SU-DHL-6 (cell line): ENCODE measurements around the gene DDX59.

Source experiments
- H2AFZ ChIP-seq: fragments of 200-600 bp; sonication (generic); 2 replicates; pipeline ENCODE4 v1.6.1; 2014; ENCODE audit warnings: low read depth, mild to moderate bottlenecking, moderate library complexity, mixed read lengths, antibody characterized with exemption, low read length; ENCODE audit not compliant: severe bottlenecking
- H3F3A ChIP-seq: fragments of 200-600 bp; shearing (Covaris generic); 2 replicates; pipeline ENCODE4 v1.6.0; 2016; ENCODE audit warnings: antibody characterized with exemption, mild to moderate bottlenecking; ENCODE audit not compliant: insufficient read depth
- H3K27ac ChIP-seq: fragments of 200-600 bp; sonication (generic); 2 replicates; pipeline ENCODE4 v1.5.1; 2016; ENCODE audit warnings: low read depth, mild to moderate bottlenecking, low read length, moderate library complexity, mixed read lengths
- H3K27me3 ChIP-seq: fragments of 200-600 bp; sonication (generic), shearing (Covaris generic); 2 replicates; pipeline ENCODE4 v1.6.0; 2014; ENCODE audit warnings: mild to moderate bottlenecking, low read length
- H3K36me3 ChIP-seq: fragments of 200-600 bp; sonication (generic); 2 replicates; pipeline ENCODE4 v1.6.1; 2014; ENCODE audit warnings: mild to moderate bottlenecking, low read length, mixed read lengths
- H3K4me2 ChIP-seq: fragments of 300-600, 200-600 bp; shearing (Covaris generic), sonication (generic); 2 replicates; pipeline ENCODE4 v1.6.0; 2014; ENCODE audit warnings: low read length, low read depth, mild to moderate bottlenecking; ENCODE audit not compliant: poor library complexity, severe bottlenecking
- H3K4me3 ChIP-seq: fragments of 200-600 bp; sonication (generic); 2 replicates; pipeline ENCODE4 v1.5.1; 2014; ENCODE audit warnings: antibody characterized with exemption, low read length, mild to moderate bottlenecking, mixed read lengths; ENCODE audit not compliant: insufficient read depth, poor library complexity, severe bottlenecking
- H3K79me2 ChIP-seq: fragments of 200-600 bp; sonication (generic); 2 replicates; pipeline ENCODE4 v1.6.1; 2014; ENCODE audit warnings: mild to moderate bottlenecking, low read length, moderate library complexity; ENCODE audit not compliant: insufficient read depth
- H3K9ac ChIP-seq: fragments of 200-600 bp; sonication (generic); 2 replicates; pipeline ENCODE4 v1.7.0; 2014; ENCODE audit warnings: mild to moderate bottlenecking, low read length
- H3K9me2 ChIP-seq: fragments of 200-600 bp; sonication (generic); replicated peaks from 2 replicates; pipeline ENCODE4 v1.6.1; 2014; ENCODE audit warnings: low read length; ENCODE audit not compliant: insufficient read depth
- H3K9me3 ChIP-seq: fragments of 200-600 bp; sonication (generic); 2 replicates; pipeline ENCODE4 v1.6.1; 2014; ENCODE audit warnings: low read length, mixed read lengths; ENCODE audit not compliant: insufficient read depth
- H4K20me1 ChIP-seq: fragments of 200-600 bp; sonication (generic); 2 replicates; pipeline ENCODE4 v1.6.1; 2014; ENCODE audit warnings: low read depth, mild to moderate bottlenecking, antibody characterized with exemption, low read length, moderate library complexity, mixed read lengths
- CTCF ChIP-seq: fragments of 200-600 bp; sonication (generic); IDR thresholded peaks from one replicate; pipeline ENCODE4 v1.5.1; 2017; ENCODE audit warnings: antibody characterized with exemption, mild to moderate bottlenecking, low read length, moderate library complexity; ENCODE audit not compliant: insufficient read depth, poor library complexity, severe bottlenecking
- EZH2phosphoT487 ChIP-seq: fragments of 200-600 bp; sonication (generic), shearing (Covaris generic); conservative IDR thresholded peaks from 2 replicates; pipeline ENCODE4 v1.6.1; 2018; ENCODE audit warnings: mild to moderate bottlenecking, antibody characterized with exemption, low read length, moderate library complexity, mixed read lengths

DDX59 gene

GRCh38 chr1:200683298-200683697 is 13.6 kb upstream of the DDX59 start:
- Histone ChIP-seq H4K20me1 (no peaks in the 10 kb centered on the region), H2AFZ (no peak overlapping the region), H3K4me3 (no peak overlapping the region), H3K9me2 (no peaks in the 10 kb centered on the region), H3K9me3 (no peaks in the 10 kb centered on the region), H3K27ac (no peak overlapping the region), H3K9ac (no peak overlapping the region), H3K79me2 (no peaks in the 10 kb centered on the region), H3K27me3 (no peaks in the 10 kb centered on the region), H3K36me3 (no peaks in the 10 kb centered on the region), H3K4me2 (no peak overlapping the region), H3F3A (no peaks in the 10 kb centered on the region)
- no peak for TF ChIP-seq EZH2phosphoT487

DNA sequence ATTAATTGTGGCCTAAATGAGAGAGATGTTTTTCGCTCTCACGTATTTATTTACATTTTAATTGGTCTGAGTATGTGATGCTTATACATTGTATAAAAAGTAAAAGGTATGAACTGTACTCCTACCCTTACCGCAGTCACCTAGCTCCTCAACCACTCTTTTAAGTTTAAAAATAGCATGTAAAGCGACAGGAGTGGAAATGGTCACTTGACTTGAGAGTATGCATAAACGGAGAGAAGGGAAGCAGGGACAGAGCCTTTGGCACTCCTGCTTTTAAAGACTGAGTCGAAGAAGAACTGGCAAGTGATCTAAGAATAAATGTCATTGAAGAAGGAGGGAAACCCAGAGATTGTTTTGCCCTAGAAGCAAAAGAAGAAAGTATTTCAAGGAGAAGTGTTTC is 11.5 kb upstream of the DDX59 start:
- no peaks in the 10 kb centered on the region for H3K36me3 ChIP-seq
- no peaks in the 10 kb centered on the region for H3K9me3 ChIP-seq
- no peaks in the 10 kb centered on the region for H3K79me2 ChIP-seq
- no peaks in the 10 kb centered on the region for H3K27me3 ChIP-seq
- no peak overlapping the region for H2AFZ ChIP-seq
- H3K4me2 ChIP-seq, result no peak overlapping the region
- H3F3A ChIP-seq, result no peaks in the 10 kb centered on the region
- H3K9me2 ChIP-seq, result no peaks in the 10 kb centered on the region
- no peak overlapping the region for H3K4me3 ChIP-seq
- H3K9ac ChIP-seq, result no peak overlapping the region
- TF ChIP-seq EZH2phosphoT487 (no peak), CTCF (no peak)
- H3K27ac ChIP-seq, result no peak overlapping the region
- H4K20me1 ChIP-seq, result no peaks in the 10 kb centered on the region

- H3K9ac ChIP-seq, result no peak overlapping the region
- no peak overlapping the region for H3K4me3 ChIP-seq
- H3K4me2 ChIP-seq, result no peak overlapping the region
- H3K9me3 ChIP-seq, result no peaks in the 10 kb centered on the region
- H3K27me3 ChIP-seq, result no peaks in the 10 kb centered on the region
- no peak overlapping the region for H3K27ac ChIP-seq
- TF ChIP-seq EZH2phosphoT487 (no peak), CTCF (no peak)
- no peaks in the 10 kb centered on the region for H3K36me3 ChIP-seq
- peaks cover 1% of the 10 kb centered on the region; the same call in 1 of the 2 replicates for H3F3A ChIP-seq
- H3K79me2 ChIP-seq, result no peaks in the 10 kb centered on the region
- no peaks in the 10 kb centered on the region for H4K20me1 ChIP-seq
- H2AFZ ChIP-seq, result no peak overlapping the region
- no peaks in the 10 kb centered on the region for H3K9me2 ChIP-seq
Observed at GRCh38 chr1:200676829-200677228, 7.1 kb upstream of the DDX59 start.

GRCh38 chr1:200675588-200675852 is 5.8 kb upstream of the DDX59 start:
- TF ChIP-seq EZH2phosphoT487 (no peak), CTCF (no peak)
- H3K4me2 ChIP-seq, result no peak overlapping the region

More at GRCh38 chr1:200675588-200675852, 5.8 kb upstream of the DDX59 start:
- H3K4me3 ChIP-seq, result no peak overlapping the region
- H3K27me3 ChIP-seq, result no peaks in the 10 kb centered on the region
- H3K9me2 ChIP-seq, result no peaks in the 10 kb centered on the region
- no peaks in the 10 kb centered on the region for H3K9me3 ChIP-seq
- H3K9ac ChIP-seq, result no peak overlapping the region
- H3K36me3 ChIP-seq, result no peaks in the 10 kb centered on the region
- H2AFZ ChIP-seq, result no peak overlapping the region
- H3F3A ChIP-seq, result peaks cover 10% of the 10 kb centered on the region; the same call in 1 of the 2 replicates
- H3K27ac ChIP-seq, result no peak overlapping the region
- 0 out of 2 replicates have a peak, but pooled peaks cover 7% of the 10 kb centered on the region for H3K79me2 ChIP-seq
- H4K20me1 ChIP-seq, result no peaks in the 10 kb centered on the region
